HepG2 (cell line): ENCODE data around the gene BCL11B. TPM values are rescaled to one million over a fixed set of nuclear protein-coding genes. Genes with fewer than 3 reads are reported as not detected.

Experiments
- ATAC-seq: fragments of 200-7000 bp; cut with Tn5 transposase; 3 replicates; pipeline ENCODE4 v1.9.1; 2020; ENCODE audit warnings: mild to moderate bottlenecking, moderate library complexity
- BruUV-seq: library from RNA; stranded (reverse); fragments of 400-500 nt; replicated peaks from 2 replicates; lab custom pipeline; 2021; lab: Mats Ljungman, UMichigan
- CTCF ChIA-PET: fragments of 300-600 bp; formaldehyde crosslinking; extraction: SDS; loops from one replicate; lab custom pipeline; 2021; ENCODE audit warnings: low total read pairs, inconsistent platforms, low intra/inter-chr PET ratio; lab: Yijun Ruan, JAX
- POLR2A ChIA-PET: fragments of 350-600 bp; sonication (Branson Sonifier 250); formaldehyde crosslinking; loops from one replicate; lab custom pipeline; 2020; ENCODE audit warnings: antibody characterized with exemption, inconsistent platforms; lab: Yijun Ruan, JAX
- DNase-seq: peaks from one replicate; pipeline ENCODE4 v3.0.0-alpha.2; 2015; ENCODE audit warnings: low spot score
- FAIRE-seq: peaks from 3 replicates; lab custom pipeline; 2011; peaks lifted over from hg19 to GRCh38; lab: Jason Lieb, UNC
- H2AFZ ChIP-seq: one replicate; pipeline ENCODE4 v1.6.1; 2011; ENCODE audit warnings: low read length, inconsistent platforms
- H3K27ac ChIP-seq: fragments of 300-600 bp; 3 replicates; pipeline ENCODE4 v1.8.0; 2011; ENCODE audit warnings: mixed run types, mild to moderate bottlenecking, mixed read lengths, low read length, inconsistent platforms; ENCODE audit not compliant: insufficient read depth; ENCODE audit errors: extremely low read length
- H3K27me3 ChIP-seq, 2 experiments: fragments of 200-600 bp in 1 of 2; 2 replicates in 1 of 2; 3 replicates in 1 of 2; pipeline versions ENCODE4 v1.6.0 to v1.8.0; 2011; ENCODE audit warnings: low read length in 2 of 2, mild to moderate bottlenecking in 2 of 2, moderate library complexity in 2 of 2, inconsistent platforms in 1 of 2; ENCODE audit not compliant: insufficient read depth in 2 of 2, control insufficient read depth in 1 of 2
- H3K36me3 ChIP-seq, 2 experiments: fragments of 200-600 bp in 1 of 2; replicated peaks in 1 of 2; 2 replicates in 1 of 2; 3 replicates in 1 of 2; pipeline versions ENCODE4 v1.5.1 to v1.8.0; 2011; ENCODE audit warnings: low read length in 2 of 2, inconsistent platforms in 1 of 2; ENCODE audit not compliant: insufficient read depth in 2 of 2, control insufficient read depth in 1 of 2
- H3K4me1 ChIP-seq: 2 replicates; pipeline ENCODE4 v1.5.1; 2012; ENCODE audit warnings: low read length, inconsistent platforms; ENCODE audit not compliant: insufficient read depth
- H3K4me2 ChIP-seq: 2 replicates; pipeline ENCODE4 v1.6.0; 2011; ENCODE audit warnings: low read depth, low read length, inconsistent platforms
- H3K4me3 ChIP-seq, 3 experiments: fragments of 200-600 bp in 1 of 3; sonication (generic), shearing (Covaris generic) in 1 of 3; replicated peaks in 1 of 3; 2 replicates each; pipeline ENCODE4 v1.5.1; 2011 to 2016; ENCODE audit warnings: low read length in 3 of 3, inconsistent platforms in 2 of 3, low read depth in 2 of 3, mild to moderate bottlenecking in 2 of 3, control low read depth in 1 of 3, mixed read lengths in 1 of 3; ENCODE audit not compliant: insufficient read depth in 1 of 3
- H3K79me2 ChIP-seq: one replicate; pipeline ENCODE4 v1.6.1; 2011; ENCODE audit warnings: low read length, inconsistent platforms; ENCODE audit not compliant: insufficient read depth
- H3K9ac ChIP-seq: 2 replicates; pipeline ENCODE4 v1.6.0; 2011; ENCODE audit warnings: mild to moderate bottlenecking, low read depth, low read length, inconsistent platforms; ENCODE audit not compliant: insufficient read depth
- H3K9me3 ChIP-seq: 2 replicates; pipeline ENCODE4 v1.5.1; 2012; ENCODE audit warnings: mild to moderate bottlenecking, low read length
- H4K20me1 ChIP-seq: 2 replicates; pipeline ENCODE4 v1.6.0; 2011; ENCODE audit warnings: inconsistent platforms, mild to moderate bottlenecking, low read length, moderate library complexity; ENCODE audit not compliant: insufficient read depth
- ARID5B ChIP-seq: IDR thresholded peaks from 2 replicates; pipeline ENCODE4 v1.4.0; 2020; ENCODE audit warnings: mild to moderate bottlenecking, missing genetic modification reagents
- SALL1 ChIP-seq: sonication (generic); formaldehyde crosslinking; IDR thresholded peaks from 2 replicates; pipeline ENCODE4 v1.8.0; 2022; ENCODE audit warnings: mild to moderate bottlenecking, missing genetic modification reagents
- SNAI1 ChIP-seq: sonication (generic); formaldehyde crosslinking; IDR thresholded peaks from 2 replicates; pipeline ENCODE4 v1.5.0; 2020; ENCODE audit warnings: mild to moderate bottlenecking, missing genetic modification reagents, borderline replicate concordance
- SRSF9 ChIP-seq: fragments of 200-400 bp; formaldehyde crosslinking; IDR thresholded peaks from 2 replicates; pipeline ENCODE4 v1.6.1; 2018; ENCODE audit warnings: borderline replicate concordance, mild to moderate bottlenecking, low read depth, low read length; ENCODE audit not compliant: insufficient read depth, poor library complexity, severe bottlenecking
- ZFP90 ChIP-seq: sonication (generic); formaldehyde crosslinking; IDR thresholded peaks from 2 replicates; pipeline ENCODE4 v1.8.0; 2022; ENCODE audit warnings: missing genetic modification reagents, mild to moderate bottlenecking, inconsistent platforms, borderline replicate concordance
- ZNF335 ChIP-seq: sonication (generic); formaldehyde crosslinking; IDR thresholded peaks from 2 replicates; pipeline ENCODE4 v1.4.0; 2020; ENCODE audit warnings: missing genetic modification reagents
- WGBS: methylation state at CpG from one replicate; pipeline ENCODE4 v1.1.6; 2017; ENCODE audit warnings: low lambda C conversion rate; 5-methylcytosine and 5-hydroxymethylcytosine counted together
- in situ Hi-C: cut with HindIII; loops from 2 replicates; pipeline ENCODE4 v1.10.0; 2017; ENCODE audit warnings: low pct_unique_long_range_greater_than_20kb; ENCODE audit not compliant: extremely low pct_ligation_motif_present
- intact Hi-C: fragments of 100-400 bp; cut with micrococcal nuclease; formaldehyde crosslinking; loops from one replicate; pipeline ENCODE4 v1.10.0; 2022; ENCODE audit not compliant: unreplicated experiment
- polyA plus RNA-seq, 8 experiments: library from polyadenylated mRNA; depleted of rRNA in 3 of 8; stranded (reverse) in 7 of 8; unstranded in 1 of 8; fragments of >200 nt; fragmentation: Illumina TruSeq in 4 of 8; extraction: Trizol in 4 of 8; gene quantifications; 2 replicates each; pipeline versions ENCODE4 v1.2.1 to v1.2.3, GENCODE V29; 2011 to 2016; ENCODE audit warnings: low read depth in 4 of 8, missing spikeins in 1 of 8, mixed read lengths in 1 of 8; ENCODE audit not compliant: insufficient read depth in 1 of 8
- total RNA-seq, 5 experiments: library from RNA; depleted of rRNA; stranded (reverse); fragments of >200 nt; fragmentation: Illumina TruSeq; extraction: Trizol; gene quantifications; 2 replicates each; pipeline ENCODE4 v1.2.3, GENCODE V29; 2016; ENCODE audit warnings: low read depth in 1 of 5
- TF ChIP-seq, protein P1 (sequence below): IDR thresholded peaks from 2 replicates; pipeline ENCODE4 v1.6.1; 2016; ENCODE audit warnings: low read depth, control low read depth

BCL11B gene
- total and polyA plus RNA-seq, 2 of the 13 experiments (the other 11 are each of a cell fraction or from before 2014, with no cell fraction given): not detected

GRCh38 chr14:99210333-99210732 is 61.7 kb downstream of the BCL11B start:
- TF ChIP-seq SALL1 (CRISPR knock-in tag): no peak
- TF ChIP-seq ZFP90: no peak
- TF ChIP-seq ZNF335 (CRISPR knock-in tag): no peak
- no peak for TF ChIP-seq ARID5B (CRISPR knock-in tag)
- TF ChIP-seq SNAI1 (CRISPR knock-in tag): no peak
- TF ChIP-seq, protein P1, sequence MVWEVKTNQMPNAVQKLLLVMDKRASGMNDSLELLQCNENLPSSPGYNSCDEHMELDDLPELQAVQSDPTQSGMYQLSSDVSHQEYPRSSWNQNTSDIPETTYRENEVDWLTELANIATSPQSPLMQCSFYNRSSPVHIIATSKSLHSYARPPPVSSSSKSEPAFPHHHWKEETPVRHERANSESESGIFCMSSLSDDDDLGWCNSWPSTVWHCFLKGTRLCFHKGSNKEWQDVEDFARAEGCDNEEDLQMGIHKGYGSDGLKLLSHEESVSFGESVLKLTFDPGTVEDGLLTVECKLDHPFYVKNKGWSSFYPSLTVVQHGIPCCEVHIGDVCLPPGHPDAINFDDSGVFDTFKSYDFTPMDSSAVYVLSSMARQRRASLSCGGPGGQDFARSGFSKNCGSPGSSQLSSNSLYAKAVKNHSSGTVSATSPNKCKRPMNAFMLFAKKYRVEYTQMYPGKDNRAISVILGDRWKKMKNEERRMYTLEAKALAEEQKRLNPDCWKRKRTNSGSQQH (CRISPR knock-in tag): no peak
- TF ChIP-seq SRSF9: no peak
- H3K36me3 ChIP-seq: no peaks in the 10 kb centered on the region
- H3K9ac ChIP-seq: no peak overlapping the region
- H3K79me2 ChIP-seq: no peaks in the 10 kb centered on the region
- peaks cover 2 to 41% of the 10 kb centered on the region in 2 experiments for H3K27me3 ChIP-seq
- intact Hi-C loops (no loop called here), in situ Hi-C loops (no loop called here)
- ChIA-PET POLR2A (no interaction called here), CTCF (no interaction called here)
- WGBS: 0% methylated on average over 6 of the region's 8 CpGs
- no peak overlapping the region for H2AFZ ChIP-seq
- no TSS peak for BruUV-seq
- H3K27ac ChIP-seq: no peak overlapping the region
- no peak overlapping the region for H3K4me2 ChIP-seq
- H3K9me3 ChIP-seq: no peaks in the 10 kb centered on the region
- FAIRE-seq (no peak), ATAC-seq (no peak), DNase-seq (no peak)
- no peaks in the 10 kb centered on the region for H4K20me1 ChIP-seq
- no peaks in the 10 kb centered on the region for H3K4me1 ChIP-seq
- H3K4me3 ChIP-seq: no peak overlapping the region
